GM19438 (cell line): ENCODE results near the gene FARS2.

Source experiments
- ATAC-seq: cut with Tn5 transposase; IDR thresholded peaks from one replicate; pipeline ENCODE4 v1.9.1; 2021; ENCODE audit warnings: low read depth; ENCODE audit not compliant: unreplicated experiment

FARS2 gene

DNA sequence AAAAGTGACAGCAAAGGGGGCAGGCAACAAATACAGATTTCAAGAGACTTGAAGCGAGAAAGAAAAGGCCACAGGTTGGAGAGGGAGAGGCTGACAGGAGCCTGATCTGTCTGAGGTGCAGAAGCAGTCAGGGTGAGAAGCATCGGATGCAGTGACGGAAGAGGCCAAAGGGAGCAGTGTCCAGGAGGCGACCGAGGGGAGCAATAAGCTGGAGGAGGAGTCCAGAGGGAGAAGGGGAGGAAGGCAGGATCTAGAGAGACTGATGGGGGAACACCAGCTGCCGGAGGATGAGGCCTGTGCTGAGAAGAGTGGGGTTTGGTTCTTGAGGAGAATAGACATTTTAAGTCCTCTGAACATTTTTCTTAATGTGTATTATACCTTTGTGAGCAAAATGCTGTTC, 23.8 kb downstream of the FARS2 start:
- no peak for ATAC-seq

DNA sequence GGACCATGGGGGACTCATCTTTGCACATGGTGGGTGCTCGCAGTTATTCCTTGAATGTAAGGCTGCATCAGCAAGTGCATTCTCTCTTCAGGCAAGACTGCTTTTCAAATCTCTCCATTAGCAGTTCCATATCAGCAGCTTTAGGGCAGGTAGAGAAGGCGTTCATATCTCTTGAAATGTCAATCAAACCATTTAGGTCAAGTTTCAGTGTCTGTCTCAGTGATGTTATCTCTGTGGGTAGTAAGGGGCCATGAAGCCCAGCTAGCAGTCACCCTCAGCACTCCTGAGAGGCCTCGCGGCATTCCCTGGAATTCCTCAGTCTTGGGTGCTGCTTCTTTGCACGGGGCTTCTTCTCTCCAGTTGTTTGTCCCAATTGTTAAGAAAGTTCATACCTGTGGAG, 24.2 kb downstream of the FARS2 start:
- no peak for ATAC-seq

DNA sequence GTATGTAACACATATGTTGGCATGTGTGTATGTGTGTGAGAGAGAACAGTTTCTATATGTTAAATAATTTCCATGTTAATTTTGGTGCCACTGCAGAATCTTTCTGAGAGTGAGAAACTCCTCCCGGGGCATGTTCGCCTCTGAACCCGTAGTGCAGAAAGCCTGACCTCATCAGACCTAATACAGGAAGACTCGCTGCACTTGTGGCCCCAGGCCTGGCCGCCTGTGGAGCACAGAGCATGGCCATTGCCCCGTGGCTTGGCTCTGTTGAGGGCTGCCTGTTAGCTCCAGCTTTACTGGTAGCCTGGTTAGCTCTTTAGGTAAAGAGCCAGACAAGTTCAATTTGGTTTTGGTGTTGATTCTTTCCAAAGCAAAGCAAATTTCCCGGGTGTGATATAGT, 25.5 kb downstream of the FARS2 start:
- ATAC-seq, result no peak

DNA sequence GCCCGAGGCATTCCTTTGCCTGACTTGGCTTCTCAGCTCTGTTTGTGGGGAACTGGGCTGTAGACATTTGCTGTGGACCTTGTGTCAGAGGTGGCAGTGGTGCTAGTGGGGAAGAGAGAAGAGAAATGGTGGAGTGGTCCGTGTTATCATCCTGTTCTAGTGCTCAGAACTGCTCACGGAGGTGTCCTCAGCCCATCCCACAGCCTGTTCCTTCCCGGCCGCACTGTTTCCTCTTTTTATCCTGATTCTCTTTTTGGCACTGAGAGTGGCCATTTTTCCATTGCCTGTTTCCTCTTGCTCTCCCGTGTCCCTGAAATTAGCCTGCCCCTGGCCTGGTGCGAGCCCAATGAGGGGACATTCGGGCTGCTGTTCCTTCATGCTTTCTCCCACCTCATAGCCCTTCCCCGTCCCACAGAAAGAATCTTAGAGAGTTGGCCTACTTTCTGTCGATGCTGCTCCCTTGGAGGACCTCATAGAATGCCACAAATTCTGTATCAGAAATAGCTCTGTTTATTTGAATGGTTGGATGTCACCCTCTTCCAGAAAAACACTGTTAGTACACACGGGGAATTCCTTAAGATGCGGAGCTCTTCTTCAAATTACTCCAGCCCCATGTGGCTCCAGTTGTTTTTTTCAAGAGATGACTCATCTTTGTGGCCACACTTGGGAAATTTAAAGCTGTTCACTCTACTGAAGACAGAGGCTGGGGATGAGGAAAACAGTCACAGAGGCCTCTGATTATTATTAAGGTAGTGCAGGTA, 26.1 kb downstream of the FARS2 start:
- no peak for ATAC-seq

DNA sequence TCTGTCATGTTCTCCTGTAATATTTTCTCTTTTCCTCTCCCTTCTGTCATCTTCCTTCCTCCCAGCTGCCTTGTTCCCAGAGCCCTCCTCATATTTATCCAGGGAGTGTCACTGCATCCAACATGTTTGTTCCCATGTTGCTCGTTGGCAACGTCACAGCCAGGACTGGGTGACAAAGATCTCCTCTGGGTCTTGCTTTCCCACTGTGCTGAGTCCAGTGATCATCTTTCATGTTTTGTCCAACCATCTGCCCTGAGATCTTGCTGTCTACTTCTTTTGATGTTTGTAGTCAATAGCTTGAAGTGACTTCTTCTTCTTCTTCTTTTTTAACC, 26.6 kb downstream of the FARS2 start:
- no peak for ATAC-seq

DNA sequence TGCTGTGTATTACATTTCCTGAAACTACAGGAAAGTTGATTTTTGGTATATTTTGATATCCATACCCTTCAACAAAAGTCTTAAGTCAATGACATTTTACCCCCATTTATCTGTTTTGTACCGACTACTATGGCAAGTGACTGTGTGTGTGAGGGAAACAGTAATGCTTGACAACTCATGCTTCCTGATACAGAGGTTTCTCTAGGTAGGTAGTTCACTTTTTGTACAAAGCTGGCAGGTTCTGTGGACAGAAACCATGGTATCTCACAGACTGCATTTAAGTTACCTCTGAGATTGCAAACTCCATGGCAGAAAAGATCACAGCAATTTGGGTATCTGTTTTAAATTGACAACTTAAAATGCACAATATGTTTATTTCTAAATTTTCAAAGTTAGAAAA, 28.8 kb downstream of the FARS2 start:
- no peak for ATAC-seq

DNA sequence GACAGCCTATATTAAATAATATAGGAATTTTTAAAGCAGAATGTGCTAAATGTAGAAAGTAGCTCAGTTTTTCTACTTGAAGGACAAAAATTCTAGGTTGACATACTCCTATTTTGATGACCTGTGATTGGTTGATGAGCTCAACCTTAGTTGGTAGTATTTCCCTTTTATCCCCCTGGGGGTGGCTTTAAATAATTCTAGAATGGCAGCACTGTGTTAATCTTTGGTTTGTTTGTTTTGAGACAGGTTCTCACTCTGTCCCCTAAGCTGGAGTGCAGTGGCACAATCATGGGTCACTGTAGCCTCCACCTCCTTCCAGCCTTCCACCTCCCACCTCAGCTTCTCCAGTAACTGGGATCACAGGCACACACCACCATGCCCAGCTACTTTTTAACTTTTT, 29.2 kb downstream of the FARS2 start:
- ATAC-seq, result no peak

DNA sequence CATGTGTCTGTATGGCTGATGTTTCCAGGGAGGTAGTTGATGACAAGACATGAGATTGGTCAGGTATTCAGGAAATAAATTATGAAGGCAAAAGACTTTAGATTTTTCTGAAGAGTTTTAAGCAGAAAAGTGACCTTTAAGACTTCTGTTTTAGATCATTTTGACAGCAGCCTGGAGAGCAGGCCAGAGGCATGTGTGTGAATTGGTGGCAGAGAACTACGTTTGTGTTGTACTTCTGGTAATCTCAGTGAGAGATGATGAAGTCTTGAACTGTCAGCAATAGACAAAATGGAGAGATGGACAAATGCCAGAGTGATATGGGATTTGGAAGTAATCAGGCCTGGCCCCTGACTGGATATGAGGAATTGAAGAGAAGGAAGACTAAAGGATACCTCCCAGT, 30.8 kb downstream of the FARS2 start:
- no peak for ATAC-seq

DNA sequence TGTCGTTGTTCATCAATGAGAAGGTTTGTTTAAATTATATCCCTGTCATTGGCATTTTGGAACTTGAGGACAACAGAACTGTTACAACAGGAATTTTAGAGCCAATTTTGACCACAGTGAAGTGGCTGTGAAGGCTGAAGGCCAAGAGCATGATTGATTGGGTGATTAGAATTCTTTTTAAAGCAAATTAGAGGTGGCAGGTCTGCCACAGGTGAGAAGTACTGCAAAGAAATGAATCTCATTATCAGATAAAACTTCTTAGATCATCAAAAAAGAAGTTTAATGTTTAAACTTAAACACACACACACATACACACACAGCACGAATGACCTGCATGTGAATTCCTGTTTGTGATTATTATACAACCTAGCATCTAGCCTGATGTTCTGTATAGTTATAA, 32.4 kb downstream of the FARS2 start:
- ATAC-seq, result no peak

DNA sequence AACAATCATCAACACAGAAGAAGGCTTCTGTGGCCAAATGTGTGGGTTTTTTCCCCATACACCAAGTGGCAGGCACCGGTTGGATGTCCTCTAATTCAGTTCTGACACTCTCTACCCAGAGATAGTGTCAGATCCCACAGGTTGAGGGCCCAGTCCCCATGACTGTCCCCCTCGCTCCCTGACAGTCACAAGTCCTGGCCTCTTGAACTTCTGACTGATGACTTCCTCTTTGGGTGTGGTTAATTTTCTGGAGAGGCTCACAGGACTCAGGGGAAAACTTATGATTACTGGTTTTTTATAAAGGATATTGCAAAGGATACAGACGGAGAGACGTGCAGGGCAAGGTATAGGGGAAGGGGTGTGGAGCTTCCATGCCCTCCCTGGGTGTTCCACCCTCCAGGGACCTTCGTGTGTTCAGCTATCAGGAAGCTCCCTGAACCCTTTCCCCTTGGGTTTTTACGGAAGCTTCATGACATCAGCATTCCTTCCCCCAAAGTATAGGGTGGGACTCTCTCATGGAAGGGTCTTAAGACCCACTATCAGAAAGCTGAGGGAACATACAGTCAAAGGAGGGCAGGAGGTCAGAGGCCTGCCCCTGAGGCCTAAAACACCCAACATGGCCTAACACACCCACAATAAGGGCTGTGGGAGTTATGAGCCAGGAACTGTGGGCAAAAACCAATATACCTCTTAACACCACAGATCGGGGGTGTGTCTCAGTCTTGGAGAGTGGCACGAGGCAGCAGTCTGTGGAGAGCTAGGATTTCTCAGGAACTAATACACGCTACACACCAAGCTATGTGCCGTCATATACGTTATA, 33.3 kb downstream of the FARS2 start:
- no peak for ATAC-seq

DNA sequence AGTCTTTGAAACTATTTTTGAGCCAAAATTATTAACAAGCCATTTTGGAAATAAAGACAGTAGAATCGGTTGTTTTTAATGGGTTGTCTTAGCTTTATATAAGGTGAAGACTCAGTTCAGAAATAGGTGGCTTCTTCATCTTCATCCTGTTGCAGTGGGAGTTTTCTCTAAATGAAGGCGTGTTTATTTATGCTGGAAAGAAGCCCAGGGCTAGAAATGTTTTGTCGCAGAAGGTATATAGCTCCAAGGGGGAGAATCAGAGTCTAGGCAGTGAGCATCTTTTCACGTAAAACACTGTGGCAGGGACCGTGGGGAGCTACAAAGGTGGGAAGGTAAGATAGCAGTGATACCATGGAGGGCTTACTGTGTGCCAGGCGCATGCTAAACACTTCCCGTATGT, 34.3 kb downstream of the FARS2 start:
- no peak for ATAC-seq

DNA sequence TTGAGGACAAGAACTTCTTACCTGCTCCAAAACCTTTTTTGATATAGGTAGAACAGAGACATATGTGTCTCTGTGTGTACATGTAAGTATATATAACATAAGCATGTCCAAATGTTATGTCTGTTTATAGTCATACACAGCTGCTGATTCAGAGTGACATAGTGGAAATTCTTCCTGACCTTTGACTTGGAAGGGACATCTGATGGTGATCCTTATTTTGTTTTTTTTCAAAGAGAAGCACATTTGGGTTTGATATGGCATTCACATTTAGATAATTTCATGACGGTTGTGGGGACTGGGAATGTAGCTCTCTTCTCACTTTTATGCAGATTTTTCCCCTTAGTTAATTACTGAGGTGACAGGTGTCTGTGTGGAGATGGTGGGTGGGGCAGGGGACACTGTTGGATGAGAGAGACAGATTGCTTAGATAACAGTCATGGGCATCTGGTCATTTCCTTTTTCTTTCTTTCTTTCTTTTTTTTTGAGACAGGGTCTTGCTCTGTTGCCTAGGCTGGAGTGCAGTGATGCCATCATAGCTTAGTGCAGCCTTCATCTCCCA, 39.0 kb downstream of the FARS2 start:
- no peak for ATAC-seq

DNA sequence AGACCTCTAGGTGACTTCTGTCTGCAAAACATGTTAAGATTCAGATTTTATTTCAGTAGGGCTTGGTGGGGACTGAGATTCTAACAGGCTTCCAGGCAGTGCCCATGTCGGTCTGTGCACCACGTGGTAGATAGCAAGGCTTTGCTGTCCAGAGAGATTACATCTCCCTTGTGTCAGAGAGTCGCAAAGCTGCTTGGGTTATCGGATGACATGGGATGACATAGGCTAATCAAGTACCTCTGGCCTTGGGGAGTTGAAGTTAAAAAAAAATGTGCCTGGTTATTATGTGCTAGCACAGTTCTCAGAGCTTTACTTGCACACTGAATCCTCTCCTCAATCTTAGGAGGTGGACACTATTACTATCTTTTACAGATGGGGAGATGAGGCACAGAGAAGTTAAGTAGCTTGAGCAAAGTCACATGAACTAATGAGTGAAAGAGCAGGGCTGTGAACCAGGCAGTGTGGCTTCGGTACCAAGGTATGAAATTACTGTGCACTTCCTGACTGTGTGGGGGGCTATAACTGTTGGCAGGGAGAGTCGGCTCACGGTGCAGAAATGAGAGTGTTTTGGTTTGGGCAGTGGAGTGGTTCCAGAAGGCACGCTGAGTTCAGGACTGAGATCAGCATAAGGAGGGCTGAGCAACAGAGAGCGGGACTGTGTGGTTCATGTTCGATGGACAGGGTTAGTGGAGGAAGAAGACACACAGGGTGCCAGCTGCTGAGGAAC, 41.1 kb downstream of the FARS2 start:
- ATAC-seq, result peak; percentile 84

DNA sequence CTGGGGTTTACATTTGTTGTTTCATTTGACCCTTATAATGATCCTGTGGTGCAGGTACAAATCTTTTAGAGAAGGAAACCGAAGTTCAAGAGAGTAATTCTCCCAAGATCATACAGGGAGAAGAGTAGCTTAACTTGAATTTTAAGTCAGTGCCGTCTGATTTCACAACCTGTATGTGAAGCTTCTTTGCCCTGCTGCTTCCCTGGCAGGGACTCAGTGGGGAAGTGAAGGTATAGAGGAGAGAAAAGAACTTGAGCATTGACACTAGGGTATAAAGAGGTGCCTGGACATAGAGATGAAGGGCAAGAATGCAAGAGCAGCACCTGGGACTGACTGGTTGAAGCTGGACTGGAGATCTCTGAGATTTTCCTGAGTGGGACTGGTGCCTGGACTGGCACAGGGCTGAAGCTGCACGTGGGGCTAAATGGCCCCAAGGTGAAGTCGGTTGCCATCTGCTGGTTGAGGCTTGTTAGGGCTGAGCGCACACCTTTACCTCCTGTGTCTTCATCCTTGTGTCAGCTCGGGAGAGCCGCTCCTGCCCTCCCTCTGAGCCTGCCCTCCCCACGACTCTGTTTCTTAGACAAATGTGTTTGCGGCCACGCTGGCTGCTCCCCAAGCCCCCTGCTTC, 41.8 kb downstream of the FARS2 start:
- peak; percentile 54 for ATAC-seq

DNA sequence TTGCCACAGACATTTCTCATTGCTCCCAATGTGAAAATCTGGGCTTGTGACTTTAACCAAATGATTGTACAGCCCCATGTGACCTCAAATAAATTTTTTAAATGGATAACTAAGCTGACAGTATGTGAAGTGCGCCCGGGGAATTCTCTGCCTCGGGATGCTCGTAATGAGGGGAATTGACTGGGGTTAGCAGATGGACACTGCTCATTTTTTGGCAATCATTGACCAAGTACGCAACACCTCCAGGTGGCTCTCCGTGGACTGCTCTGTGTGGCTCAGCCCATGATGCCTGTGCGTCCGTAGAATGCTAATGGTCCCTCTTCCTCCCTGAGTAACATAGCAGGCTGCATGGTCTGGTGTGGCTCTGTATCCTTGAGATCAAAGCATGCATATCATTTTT, 42.4 kb downstream of the FARS2 start:
- ATAC-seq, result no peak

DNA sequence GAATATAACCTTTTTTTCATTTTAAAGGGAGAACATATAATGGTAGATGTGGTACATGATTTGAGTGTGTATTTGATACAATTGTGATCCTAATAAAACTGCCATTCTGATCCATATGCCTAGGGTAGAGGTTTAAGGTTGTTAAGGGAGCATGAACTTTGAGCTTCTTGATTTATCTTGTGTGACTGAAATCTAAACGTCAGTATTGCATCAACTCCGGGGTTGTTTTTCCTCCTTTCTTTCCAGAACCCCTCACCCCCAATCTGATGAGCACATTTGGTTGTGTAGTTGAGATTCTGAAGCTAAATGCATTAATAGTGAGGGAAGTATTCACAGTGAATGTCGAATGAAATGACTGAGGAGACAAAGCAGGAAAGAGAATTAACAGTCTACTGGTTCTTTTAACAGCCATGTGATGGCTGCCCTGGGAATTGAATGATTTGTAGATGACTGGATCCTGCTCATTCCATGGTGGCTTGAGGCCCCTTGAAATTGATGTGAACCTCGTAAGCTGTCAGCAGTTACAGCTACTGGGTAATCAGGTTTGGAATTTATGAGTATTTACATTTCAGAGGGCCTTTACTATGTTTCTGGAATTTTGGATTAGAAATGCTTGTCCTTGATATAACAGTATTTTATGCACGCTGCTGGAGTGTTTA, 44.8 kb downstream of the FARS2 start:
- no peak for ATAC-seq

DNA sequence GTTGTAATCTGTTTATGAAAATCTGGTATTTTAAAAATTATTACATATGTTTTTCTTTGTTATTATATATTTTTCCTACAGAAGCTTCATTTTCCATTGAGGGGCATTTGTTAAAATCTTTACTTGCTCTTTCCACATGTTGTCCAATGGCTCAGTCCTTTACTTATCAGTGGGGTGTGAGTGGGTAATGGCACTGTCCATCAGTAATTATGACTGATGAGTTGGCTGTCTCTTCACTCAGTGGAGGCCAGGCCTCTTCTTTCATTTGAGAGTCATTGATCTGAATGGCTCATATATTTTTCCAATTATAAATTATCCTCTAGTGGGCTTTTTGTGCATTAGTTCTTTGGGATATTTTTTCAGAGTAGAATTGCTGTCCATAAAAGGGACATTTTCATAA, 45.7 kb downstream of the FARS2 start:
- no peak for ATAC-seq

DNA sequence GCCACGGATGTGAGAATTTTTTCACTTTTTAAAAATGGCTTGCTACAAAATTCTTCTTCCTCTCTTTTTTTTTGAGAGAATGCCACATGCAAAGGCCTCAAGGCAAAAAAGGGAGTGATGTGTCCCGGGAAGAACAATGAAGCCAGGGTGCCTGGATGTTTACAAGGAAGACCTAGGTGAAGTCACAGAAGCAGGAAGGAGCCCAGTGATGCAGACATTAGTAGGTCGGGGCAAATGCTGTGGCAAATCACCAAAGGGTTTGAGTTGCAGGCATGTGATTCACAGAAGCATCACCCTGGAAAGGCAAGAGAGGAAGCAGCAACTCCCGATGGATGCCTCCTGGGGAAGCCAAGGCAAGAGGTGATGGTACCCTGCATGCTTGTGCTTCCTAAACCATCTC, 46.8 kb downstream of the FARS2 start:
- no peak for ATAC-seq

DNA sequence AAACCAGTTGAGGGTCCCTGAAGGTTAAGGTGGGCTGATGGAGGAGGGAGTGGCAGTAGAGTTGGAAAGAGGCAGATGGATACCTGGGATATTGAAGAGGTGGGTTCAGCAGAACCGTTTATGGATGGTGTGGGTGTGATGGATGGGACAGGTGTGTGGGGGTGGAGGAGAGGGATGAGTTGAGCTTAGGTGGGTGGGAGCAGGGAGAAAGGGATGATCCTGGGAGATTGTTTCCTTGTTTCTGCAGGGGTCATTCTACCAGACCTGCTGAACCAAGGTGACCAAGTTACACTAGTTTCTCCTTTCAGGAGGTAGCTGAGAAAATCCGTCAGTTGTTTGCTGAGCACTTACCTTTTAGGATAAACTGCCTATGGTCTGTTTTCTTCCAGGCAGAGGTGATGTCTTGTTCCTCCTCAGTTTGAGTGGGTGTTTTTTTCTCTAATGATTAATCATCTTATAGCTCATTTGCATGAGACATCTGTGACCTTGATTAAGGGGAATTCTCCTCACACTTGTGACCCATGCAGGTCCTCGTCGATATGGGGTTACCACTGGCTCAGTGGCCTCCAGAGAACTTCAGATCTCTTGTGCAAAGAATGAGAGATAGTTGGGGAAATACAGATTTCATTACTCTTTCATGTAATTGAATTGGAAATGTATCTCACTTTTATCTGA, 53.0 kb downstream of the FARS2 start:
- ATAC-seq, result no peak

DNA sequence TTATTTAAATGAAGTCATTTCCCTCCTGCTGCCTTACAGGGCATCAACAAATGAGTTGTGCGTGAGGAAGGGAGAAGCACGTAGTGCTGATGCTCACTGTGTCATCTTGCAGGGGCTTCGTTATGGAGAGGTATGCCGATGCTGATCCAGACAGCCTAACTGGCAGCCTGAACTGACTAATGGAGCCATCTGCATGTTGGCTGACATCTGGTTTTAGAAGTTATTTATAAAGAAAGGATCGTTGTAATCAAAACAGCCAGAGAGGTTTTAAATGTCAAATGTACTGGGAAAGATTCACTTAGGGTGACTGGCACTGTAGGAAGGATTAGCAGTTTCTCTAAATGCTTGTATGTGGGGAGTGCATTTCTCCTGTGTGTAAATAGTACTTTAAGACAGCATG, 54.6 kb downstream of the FARS2 start:
- ATAC-seq, result no peak
